ENCODE results near the gene FBXO10. TPM values are rescaled to one million over a fixed set of nuclear protein-coding genes. Genes with fewer than 3 reads are reported as not detected.
"Not testable (repeated sequence)": the region's sequence is repeated elsewhere in the genome, so short reads cannot be mapped to it uniquely, and the experiment has no call there.

FBXO10 gene
- total RNA-seq, 2 donors from 2014 or later: 5.5 to 5.7 TPM

- no peak for TF ChIP-seq CTCF (IDR thresholded peaks at IDR 0.05)
- DNase-seq (ENCODE audit: low spot score): no peak
Measured at GRCh38 chr9:37602817-37603216, 26.6 kb upstream of the FBXO10 start.

GRCh38 chr9:37602061-37602460, 25.9 kb upstream of the FBXO10 start:
- H3K27ac ChIP-seq; DNase-seq (ENCODE audit: low spot score); H3K4me1 ChIP-seq: not testable (repeated sequence)

More at GRCh38 chr9:37602817-37603216, 26.6 kb upstream of the FBXO10 start:
- H3K4me1 ChIP-seq: no peaks in the 10 kb centered on the region
- no peaks in the 10 kb centered on the region for H3K27me3 ChIP-seq
- no peaks in the 10 kb centered on the region for H3K9me3 ChIP-seq
- no peak overlapping the region for H3K27ac ChIP-seq
- H3K4me3 ChIP-seq: no peak overlapping the region
- no peaks in the 10 kb centered on the region for H3K36me3 ChIP-seq

GRCh38 chr9:37596504-37596903, 20.3 kb upstream of the FBXO10 start:
- no peak for DNase-seq (ENCODE audit: low spot score)
- H3K9me3 ChIP-seq: no peaks in the 10 kb centered on the region
- H3K4me1 ChIP-seq: peaks cover 0 to 17% of the 10 kb centered on the region in 2 donors
- H3K4me3 ChIP-seq: no peak overlapping the region
- TF ChIP-seq CTCF (IDR thresholded peaks at IDR 0.05): no peak
- H3K36me3 ChIP-seq: no peaks in the 10 kb centered on the region
- H3K27me3 ChIP-seq: no peaks in the 10 kb centered on the region
- H3K27ac ChIP-seq: no peak overlapping the region

More at GRCh38 chr9:37602061-37602460, 25.9 kb upstream of the FBXO10 start:
- not testable (repeated sequence) for H3K36me3 ChIP-seq, H3K27me3 ChIP-seq, H3K9me3 ChIP-seq, H3K4me3 ChIP-seq

GRCh38 chr9:37593883-37594448, 17.8 kb upstream of the FBXO10 start:
- Histone ChIP-seq H3K9me3 (no peaks in the 10 kb centered on the region), H3K4me3 (peak overlapping the region in 1 of 2 donors; percentile 21), H3K36me3 (no peaks in the 10 kb centered on the region), H3K27me3 (no peaks in the 10 kb centered on the region), H3K27ac (no peak overlapping the region), H3K4me1 (peaks cover 0 to 32% of the 10 kb centered on the region in 2 donors)
- TF ChIP-seq CTCF (IDR thresholded peaks at IDR 0.05): no peak
- no peak for DNase-seq (ENCODE audit: low spot score)

- Histone ChIP-seq H3K4me3 (peak within 1 kb of the TSS; percentile 77 to 89), H3K27me3 (no peaks in the 10 kb centered on the region), H3K36me3 (peaks cover 10% of the 10 kb centered on the region), H3K9me3 (no peaks in the 10 kb centered on the region), H3K4me1 (peaks cover 0 to 32% of the 10 kb centered on the region in 2 donors), H3K27ac (peak within 1 kb of the TSS; percentile 81 to 82)
- TF ChIP-seq CTCF (IDR thresholded peaks at IDR 0.05): peak in 1 of 2 donors; percentile 28
- DNase-seq (ENCODE audit: low spot score): peak; percentile 95
Measured at GRCh38 chr9:37592108-37592951, 16.1 kb upstream of the FBXO10 start, which contains the start of gene TOMM5. Gene TOMM5 (minus strand): TSS chr9:37592597. CDS start chr9:37592532, 65 bp downstream.

- H3K27me3 ChIP-seq: no peaks in the 10 kb centered on the region
- DNase-seq (ENCODE audit: low spot score): no peak
- H3K4me1 ChIP-seq: peaks cover 0 to 19% of the 10 kb centered on the region in 2 donors
- no peaks in the 10 kb centered on the region for H3K9me3 ChIP-seq
- H3K27ac ChIP-seq: no peak overlapping the region
- H3K4me3 ChIP-seq: no peak overlapping the region
- peaks cover 21% of the 10 kb centered on the region for H3K36me3 ChIP-seq
- TF ChIP-seq CTCF (IDR thresholded peaks at IDR 0.05): no peak
Measured at GRCh38 chr9:37587521-37587920, 11.3 kb upstream of the FBXO10 start.

Measured in right atrium auricular region (tissue), 2 donors.